ENCODE data around the gene ACRBP.

ACRBP gene

GRCh38 chr12:6635375-6635855, 11.8 kb downstream of the ACRBP start:
- H3K4me3 ChIP-seq (replicated peaks; ENCODE audit: low read depth, low read length) = no peak overlapping the region
- no peak for DNase-seq (ENCODE audit: extremely low read depth, low read depth)
- no peak for TF ChIP-seq CTCF (IDR thresholded peaks at IDR 0.05; ENCODE audit: low read depth, low read length, missing control alignments)

GRCh38 chr12:6632026-6632983, 14.9 kb downstream of the ACRBP start:
- TF ChIP-seq CTCF (IDR thresholded peaks at IDR 0.05; ENCODE audit: low read depth, low read length, missing control alignments) = no peak
- DNase-seq (ENCODE audit: extremely low read depth, low read depth) = no peak
- no peak overlapping the region for H3K4me3 ChIP-seq (replicated peaks; ENCODE audit: low read depth, low read length)

- no peak overlapping the region for H3K4me3 ChIP-seq (replicated peaks; ENCODE audit: low read depth, low read length)
- TF ChIP-seq CTCF (IDR thresholded peaks at IDR 0.05; ENCODE audit: low read depth, low read length, missing control alignments) = no peak
These were observed 15.7 kb downstream of the ACRBP start for GRCh38 chr12:6631549-6631961.

GRCh38 chr12:6630736-6631135, 16.5 kb downstream of the ACRBP start:
- no peak for TF ChIP-seq CTCF (IDR thresholded peaks at IDR 0.05; ENCODE audit: low read depth, low read length, missing control alignments)
- DNase-seq (ENCODE audit: extremely low read depth, low read depth) = no peak
- no peak overlapping the region for H3K4me3 ChIP-seq (replicated peaks; ENCODE audit: low read depth, low read length)

More at GRCh38 chr12:6631549-6631961, 15.7 kb downstream of the ACRBP start:
- DNase-seq (ENCODE audit: extremely low read depth, low read depth) = no peak

GRCh38 chr12:6627616-6628015, 19.6 kb downstream of the ACRBP start:
- H3K4me3 ChIP-seq (replicated peaks; ENCODE audit: low read depth, low read length) = no peak overlapping the region
- no peak for DNase-seq (ENCODE audit: extremely low read depth, low read depth)
- TF ChIP-seq CTCF (IDR thresholded peaks at IDR 0.05; ENCODE audit: low read depth, low read length, missing control alignments) = no peak

GRCh38 chr12:6626654-6627283, 20.5 kb downstream of the ACRBP start:
- no peak for DNase-seq (ENCODE audit: extremely low read depth, low read depth)
- H3K4me3 ChIP-seq (replicated peaks; ENCODE audit: low read depth, low read length) = no peak overlapping the region
- no peak for TF ChIP-seq CTCF (IDR thresholded peaks at IDR 0.05; ENCODE audit: low read depth, low read length, missing control alignments)
